HG03064 (cell line): ENCODE data around the gene BFAR.
A peak's percentile ranks its signal among the peaks of the same experiment; 100 is the strongest.
"Not testable (repeated sequence)": the region's sequence is repeated elsewhere in the genome, so short reads cannot be mapped to it uniquely, and the experiment has no call there.

Source experiments
- ATAC-seq: cut with Tn5 transposase; IDR thresholded peaks from one replicate; pipeline ENCODE4 v1.9.1; 2021; ENCODE audit warnings: low read depth; ENCODE audit not compliant: unreplicated experiment

The BFAR gene, protein sequence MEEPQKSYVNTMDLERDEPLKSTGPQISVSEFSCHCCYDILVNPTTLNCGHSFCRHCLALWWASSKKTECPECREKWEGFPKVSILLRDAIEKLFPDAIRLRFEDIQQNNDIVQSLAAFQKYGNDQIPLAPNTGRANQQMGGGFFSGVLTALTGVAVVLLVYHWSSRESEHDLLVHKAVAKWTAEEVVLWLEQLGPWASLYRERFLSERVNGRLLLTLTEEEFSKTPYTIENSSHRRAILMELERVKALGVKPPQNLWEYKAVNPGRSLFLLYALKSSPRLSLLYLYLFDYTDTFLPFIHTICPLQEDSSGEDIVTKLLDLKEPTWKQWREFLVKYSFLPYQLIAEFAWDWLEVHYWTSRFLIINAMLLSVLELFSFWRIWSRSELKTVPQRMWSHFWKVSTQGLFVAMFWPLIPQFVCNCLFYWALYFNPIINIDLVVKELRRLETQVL

DNA sequence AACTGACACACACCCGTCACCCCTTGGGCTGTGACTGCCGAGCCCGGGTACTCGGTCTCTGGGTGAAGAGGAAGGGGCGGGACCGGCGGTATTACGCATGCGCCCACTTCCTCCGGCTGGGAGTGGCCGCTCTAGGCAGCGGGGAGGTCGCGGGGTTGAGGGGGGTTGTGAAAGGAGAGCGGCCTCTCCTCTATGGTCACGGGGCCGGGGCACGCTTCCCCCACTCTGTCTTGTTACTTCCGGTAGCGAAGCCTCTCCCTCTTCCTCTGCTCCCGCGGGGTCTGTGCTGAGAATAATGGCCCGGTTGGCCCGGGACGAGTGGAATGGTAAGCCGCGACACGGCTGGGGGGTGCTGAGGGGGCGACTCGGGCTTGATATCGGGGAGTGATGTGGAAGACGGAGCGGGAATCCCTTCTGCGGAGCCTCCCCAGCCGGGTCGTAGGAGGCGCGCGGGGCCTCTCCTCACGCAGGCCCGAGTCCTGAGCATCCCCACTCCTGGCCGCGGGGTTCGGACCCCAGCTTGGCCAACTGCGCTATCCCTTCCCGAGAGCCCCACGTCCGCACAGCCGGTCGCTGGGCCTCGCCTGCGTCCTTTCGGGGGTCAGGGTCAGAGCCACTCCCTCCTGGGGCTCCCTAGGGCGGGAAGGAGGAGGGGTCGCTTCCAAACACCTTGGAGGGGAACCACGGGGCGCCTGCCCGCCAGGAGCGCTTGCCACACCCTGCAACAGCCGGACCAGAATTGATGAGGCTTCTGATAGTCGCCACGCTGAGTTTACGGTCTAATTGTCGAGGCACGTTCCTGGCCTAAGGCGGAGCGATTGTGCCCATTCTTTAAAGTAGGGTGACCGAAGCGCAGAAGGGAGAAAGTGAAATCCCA is at the start of gene BFAR:
Gene BFAR (plus strand): TSS at position 259 of the 877 bp plus-strand sequence. CDS start 11,396 bp downstream, outside the sequence.
- peak; percentile 64 for ATAC-seq

DNA sequence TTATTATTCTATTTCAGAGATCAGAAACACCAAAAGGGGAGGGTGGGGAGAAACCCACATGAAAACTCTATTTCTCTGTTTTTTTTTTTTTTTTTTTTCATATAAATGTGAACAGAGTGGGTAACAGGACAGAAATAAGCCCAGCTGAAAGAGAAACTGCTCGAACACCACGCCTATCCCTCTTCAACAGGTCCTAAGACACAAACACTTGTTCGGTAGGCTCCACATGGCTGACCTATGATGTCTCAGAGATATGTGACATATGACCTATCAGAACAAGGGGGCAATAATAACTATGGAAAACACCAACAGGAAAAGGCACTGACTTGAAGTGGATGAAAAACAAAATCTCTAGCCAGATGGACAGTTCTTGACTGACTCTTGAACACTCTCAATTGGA is 47.5 kb upstream of the BFAR start:
- no peak for ATAC-seq

DNA sequence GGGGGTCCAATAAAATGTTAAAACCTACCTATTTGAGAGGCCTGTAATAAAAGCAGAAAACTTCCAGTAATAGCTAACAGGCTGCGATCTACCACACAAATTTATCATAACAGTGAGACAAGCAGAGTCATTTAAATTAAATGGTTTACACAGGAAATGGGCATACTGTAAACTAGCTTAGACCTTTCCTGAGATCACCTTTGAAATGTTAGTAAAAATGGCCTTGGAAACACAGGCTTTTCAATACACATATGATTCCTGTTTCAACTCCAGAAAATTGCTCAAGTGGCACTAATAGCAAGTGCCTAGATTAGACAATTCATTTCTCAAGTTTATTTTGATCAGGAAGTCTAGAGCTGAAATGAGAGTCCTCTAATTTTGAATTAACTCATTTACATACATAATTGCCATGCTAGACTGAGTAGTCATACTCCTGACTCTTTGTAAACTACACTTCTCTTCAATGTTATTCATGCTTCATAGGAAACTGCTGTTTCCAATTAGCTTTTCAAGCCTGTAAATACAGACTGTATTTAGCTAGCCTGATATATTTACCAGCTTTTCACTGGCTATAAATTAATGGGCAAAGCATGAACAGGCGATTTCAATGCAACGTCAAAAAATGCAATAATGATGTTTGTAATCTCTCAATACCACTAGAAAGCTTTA is 46.0 kb upstream of the BFAR start:
- ATAC-seq: no peak

DNA sequence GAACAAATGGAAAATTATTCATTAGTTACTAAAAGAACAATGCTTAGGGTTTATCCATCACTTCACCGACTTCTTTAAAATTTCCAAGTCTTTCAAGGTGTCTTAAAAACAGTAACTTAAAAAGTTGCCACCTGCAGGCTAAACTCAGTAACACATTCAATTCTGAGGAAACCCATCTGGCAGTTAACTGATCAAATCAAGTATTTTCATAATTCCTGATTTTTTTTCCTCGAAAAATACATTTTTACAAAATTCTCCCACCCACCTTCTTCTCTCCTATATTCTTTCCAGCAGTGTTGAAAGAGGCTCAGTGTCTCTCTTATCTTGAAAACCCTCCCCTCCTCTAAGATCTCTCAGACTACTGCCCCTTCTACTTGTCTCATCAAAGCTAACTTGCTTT is 32.6 kb upstream of the BFAR start:
- ATAC-seq: no peak

DNA sequence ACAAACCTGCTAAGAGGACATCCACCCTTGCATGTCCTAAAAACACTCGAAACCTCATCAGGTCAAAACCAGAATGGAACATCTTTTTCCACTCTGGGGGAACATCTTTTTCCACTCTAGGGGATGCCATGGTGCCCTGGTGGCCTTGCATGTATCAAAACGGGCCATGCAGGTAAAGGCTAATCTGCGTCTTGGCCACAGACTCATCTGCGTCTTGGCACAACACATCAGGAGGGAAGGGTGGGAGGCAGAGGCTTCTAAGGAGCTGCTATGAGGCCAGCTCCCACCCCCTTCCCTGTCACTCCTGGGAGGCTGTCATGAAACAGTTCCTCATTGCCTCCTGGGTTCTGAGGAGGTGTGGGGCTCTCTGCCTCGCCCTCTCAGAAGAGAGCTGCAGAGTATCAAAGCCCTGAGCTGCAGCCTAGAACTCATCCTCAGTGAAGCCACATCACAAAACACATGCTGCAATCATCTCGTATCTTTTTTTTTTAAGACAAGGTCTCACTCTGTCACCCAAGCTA is 30.2 kb upstream of the BFAR start:
- no peak for ATAC-seq

DNA sequence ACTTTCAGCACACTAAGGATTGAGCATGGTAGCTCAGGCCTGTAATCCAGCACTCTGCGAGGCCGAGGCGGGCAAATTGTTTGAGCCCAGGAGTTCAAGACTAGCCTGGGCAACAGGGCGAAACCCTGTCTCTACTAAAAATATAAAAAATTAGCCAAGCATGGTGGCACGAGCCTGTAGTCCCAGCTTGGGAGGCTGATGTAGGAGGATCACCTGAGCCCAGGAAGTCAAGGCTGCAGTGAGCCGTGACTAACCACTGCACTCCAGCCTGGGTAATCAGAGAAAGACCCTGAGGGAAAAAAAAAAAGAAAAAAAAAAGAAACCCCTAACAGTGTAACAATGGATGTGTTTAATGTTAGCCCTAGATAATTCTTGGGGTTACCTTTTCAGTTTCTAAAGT is 26.6 kb upstream of the BFAR start:
- ATAC-seq: no peak

DNA sequence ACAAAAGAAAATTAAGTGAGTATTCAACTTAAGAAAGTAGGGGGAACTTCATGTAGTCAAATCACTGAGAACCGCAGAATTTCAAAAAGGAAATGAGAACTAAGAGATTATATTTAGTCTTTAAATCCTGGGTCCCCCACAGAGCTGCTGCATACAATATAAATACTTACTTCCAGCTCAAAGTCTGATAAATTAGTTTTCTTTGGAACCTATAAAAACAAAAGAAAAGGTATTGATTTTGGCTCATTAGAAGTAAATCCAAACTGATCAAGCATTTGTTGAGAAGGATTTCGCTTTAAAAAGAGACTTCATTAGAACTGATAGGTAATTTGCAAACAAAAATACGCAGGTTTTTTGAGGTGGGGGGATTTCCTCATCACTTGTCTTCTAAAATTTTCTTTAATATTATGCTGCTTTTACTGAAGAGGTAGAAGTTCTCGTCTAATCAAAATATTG is 24.6 kb upstream of the BFAR start:
- ATAC-seq: peak; percentile 47

DNA sequence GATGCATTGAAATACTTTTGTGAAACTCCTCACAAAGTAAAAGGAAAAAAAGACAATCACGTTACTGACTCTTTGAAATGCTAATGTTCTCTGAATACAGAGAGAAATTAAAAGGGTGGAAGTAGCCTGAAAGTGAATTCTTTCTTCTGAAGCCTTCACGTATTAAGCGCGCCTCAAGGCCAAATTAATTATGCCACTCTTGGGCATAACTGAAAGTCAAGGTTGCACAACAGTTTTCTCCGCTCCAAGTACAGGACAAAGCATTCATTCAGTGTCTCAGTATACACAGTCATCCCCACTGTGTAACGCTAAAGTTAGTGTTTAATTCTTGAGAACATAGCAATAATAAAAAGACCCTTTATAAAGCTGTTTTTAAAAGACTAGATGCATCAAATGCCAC is 24.1 kb upstream of the BFAR start:
- ATAC-seq: no peak

DNA sequence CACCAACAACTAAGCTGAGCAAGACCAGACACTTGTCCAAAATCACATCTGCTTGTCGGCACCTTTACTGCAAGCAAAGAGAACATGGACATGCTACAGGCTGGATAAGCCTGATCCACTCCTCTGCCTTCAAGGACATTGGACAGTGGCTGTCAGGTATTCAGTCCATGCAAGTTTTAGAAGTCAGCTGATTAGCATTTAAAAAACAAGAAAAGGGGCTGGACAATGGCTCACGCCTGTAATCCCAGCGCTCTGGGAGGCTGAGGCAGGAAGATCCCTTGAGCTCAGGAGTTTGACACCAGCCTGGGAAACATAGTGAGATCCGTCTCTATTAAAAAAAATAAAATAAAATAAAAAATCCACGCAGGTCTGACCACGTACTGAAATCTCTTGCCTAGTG is 23.0 kb upstream of the BFAR start:
- no peak for ATAC-seq

DNA sequence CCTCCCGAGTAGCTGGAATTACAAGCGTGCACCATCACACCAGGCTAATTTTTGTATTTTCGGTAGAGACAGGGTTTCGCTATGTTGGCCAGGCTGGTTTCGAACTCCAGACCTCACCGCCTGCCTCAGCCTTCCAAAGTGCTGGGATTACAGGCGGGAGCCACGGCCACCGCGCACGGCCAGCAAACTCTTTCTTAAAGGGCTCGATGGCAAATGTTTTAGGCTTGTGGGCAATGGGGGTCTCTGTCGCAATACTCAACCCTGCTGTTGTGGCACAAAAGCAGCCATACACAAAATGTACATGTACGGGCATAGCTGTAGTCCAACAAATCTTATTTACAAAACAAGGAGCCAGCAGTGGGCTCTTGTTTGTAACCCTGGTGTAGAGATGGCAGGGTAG is 21.1 kb upstream of the BFAR start:
- ATAC-seq: no peak

DNA sequence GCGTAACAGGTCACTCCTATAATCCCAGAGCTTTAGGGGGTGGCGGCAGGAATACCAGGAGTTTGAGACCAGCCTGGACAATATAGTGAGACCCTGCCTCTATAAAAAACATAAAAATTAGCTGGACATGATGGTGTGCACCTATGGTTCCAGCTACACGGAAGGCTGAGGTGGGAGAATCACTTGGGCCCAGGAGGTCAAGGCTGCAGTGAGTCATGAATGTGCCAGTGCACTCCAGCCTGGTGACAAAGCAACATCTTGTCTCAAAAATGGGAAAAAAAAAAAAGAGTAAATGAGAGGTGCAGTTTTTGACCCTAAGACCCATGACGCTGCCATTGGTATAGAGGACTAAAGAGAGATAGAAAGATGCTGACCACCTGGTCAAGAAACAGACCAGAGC is 18.8 kb upstream of the BFAR start:
- no peak for ATAC-seq

DNA sequence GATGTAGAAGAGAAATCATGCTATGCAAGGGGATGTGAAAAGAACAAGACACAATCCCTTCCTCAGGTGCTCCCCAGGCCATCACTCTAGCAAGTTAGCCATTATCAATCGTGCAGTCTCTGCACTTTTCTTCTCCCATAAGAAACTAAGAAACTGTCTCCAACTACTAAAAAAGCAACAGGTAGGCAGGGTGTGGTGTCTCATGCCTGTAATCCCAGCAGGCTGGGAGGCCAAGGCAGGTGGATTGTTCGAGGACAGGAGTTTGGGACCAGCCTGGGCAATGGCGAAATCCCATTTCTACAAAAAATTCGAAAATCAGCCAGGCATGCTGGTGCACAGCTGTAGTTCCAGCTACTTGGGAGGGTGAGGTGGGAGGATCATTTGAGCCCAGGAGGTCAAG is 16.5 kb upstream of the BFAR start:
- no peak for ATAC-seq

DNA sequence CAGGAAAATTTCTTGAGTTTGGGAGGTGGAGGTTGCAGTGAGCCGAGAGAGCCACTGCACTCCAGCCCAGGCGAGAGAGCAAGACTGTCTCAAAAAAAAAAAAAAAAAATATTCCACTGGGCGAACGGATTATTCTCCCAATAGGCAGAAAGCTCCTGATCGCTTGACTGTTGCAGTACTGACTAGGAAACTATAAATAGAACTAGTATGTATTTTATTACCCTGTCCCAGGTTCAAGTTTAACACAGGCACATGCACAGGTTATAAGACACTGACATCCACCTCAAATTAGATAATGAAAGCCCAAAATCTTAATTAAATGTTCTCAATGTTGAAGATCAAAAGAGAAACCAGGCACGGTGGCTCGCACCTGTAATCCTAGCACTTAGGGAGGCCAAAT is 14.2 kb upstream of the BFAR start:
- no peak for ATAC-seq

DNA sequence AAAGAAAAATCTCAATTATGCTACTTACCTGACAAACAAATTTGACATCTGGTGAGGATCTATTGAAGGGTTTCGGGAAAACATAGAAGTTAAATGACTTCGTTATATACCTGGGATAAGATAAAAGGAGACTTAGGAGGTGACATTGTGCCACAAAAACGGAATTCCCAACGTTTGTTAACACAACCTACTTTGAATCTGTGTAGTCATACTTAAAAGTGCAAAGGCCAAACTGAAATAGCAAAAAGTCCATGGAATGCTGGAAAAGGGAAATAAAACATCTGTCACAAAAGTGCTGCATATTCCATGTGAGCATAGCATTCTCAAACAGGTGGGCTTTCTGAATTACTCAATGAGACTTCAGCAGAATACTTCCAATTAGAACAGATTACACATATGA is 5.7 kb upstream of the BFAR start:
- no peak for ATAC-seq

DNA sequence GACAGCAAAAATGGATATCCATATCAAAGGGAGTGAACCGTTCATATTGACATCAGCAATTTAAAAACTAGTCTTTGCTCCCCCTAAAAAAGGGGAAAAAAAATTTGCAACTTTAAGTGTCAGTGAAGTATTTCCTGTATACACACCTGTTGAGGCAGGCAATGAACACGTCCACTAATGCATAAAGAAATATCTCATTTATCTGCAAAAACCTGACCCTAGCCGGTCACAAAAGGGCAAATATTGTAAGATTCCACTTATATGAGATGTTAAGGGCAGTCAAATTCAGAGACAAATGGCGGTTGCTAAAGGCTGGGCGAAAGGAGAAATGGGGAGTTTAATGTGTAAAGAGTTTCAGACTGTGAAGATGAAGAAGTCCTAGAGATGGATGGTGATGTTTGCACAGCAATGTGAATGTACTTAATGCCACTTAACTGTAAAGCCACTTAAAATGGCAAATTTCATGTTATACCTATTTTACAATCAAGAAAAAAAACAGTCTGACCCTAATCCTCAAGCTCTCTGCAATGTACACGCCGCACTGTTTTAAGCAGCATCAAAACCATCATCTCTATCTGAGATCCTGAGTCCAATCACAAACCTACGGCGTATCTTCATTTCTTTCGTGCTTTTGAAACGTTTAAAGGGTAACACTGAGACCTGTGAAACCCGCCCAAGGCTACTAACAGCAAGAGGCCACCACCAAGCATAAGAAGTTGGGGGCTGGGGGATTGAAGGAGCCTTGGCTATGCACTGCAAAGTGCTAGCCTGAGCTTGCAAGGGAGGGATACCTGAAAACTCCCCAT is 3.7 kb upstream of the BFAR start:
- no peak for ATAC-seq

DNA sequence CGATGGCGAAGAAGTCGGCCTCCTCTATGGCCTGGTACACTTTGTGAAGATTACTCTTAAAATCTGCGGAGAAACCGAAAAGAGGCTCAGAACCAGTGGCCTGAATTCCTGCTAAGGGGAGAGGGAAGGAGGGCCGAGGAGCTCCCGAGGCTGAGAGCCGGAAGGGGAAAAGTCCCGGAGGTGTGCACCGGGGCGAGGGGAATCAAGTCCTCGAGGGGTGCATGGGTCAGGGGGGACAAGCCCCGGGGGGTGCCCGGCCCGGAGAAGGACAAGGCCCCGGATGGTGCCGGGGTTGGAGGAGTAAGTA is 3.2 kb upstream of the BFAR start:
- no peak for ATAC-seq

DNA sequence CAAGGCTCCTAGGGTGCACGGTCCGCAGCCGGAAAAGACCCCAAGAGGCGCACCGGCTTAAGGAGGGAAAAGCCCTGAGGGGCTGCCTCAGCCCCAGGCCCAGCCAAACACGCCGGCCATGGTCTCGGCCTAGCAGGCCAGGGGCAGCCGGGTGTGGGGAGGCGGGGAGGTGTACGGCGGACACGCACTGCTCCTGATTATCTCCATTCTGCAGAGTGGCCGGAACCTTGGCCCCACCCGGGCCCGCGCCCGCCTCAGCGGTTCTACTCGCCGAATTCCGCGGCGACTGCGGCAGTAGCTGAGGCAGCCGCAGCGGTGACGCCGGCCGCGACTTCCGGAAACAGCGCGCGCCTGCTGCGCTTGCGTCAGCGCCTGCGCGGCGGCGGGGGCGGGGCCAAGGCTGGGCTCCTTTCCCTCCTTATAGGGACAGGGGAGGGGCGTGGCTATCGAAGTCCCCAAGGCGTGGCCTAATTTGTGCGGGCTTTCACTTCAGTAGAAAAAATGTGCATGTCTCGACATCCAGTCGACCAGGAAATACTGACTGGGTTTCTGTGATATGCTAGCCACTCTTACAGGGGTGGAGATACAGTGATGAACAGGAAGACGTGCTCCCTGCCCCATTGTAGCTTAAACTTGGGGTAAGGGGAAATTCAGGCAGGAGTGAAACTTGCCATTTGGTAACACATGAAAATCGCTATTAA is 2.7 kb upstream of the BFAR start, which contains the start of gene PARN:
Gene PARN (minus strand): TSS at position 342 of the 701 bp plus-strand sequence. CDS start 135 bp downstream, at position 207.
- ATAC-seq: peak; percentile 43

DNA sequence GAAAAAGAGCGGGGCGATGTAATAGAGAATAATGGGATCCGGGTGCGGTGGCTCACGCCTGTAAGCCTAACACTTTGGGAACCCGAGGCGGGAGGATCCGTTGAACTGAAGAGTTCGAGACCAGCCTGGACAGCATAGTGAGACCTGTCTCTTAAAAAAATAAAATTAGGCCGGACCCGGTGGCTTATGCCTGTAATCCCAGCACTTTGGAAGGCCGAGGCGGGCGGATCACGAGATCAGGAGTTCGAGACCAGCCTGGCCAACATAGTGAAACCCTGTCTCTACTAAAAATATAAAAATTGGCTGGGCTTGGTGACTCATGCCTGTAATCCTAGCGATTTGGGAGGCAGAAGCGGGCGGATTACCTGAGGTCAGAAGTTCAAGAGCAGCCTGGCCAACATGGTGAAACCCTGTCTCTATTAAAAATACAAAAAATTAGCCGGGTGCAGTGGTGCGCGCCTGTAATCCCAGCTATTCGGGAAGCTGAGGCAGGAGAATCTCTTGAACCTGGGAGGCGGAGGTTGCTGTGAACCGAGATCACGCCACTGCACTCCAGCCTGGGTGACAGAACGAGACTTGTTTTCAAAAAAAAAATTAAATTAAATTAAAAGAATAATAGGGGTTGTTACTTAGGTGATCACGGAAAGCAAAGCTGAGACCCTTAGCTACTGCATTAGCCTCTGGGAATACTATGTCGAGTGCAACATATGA is 2.0 kb upstream of the BFAR start:
- not testable (repeated sequence) for ATAC-seq

DNA sequence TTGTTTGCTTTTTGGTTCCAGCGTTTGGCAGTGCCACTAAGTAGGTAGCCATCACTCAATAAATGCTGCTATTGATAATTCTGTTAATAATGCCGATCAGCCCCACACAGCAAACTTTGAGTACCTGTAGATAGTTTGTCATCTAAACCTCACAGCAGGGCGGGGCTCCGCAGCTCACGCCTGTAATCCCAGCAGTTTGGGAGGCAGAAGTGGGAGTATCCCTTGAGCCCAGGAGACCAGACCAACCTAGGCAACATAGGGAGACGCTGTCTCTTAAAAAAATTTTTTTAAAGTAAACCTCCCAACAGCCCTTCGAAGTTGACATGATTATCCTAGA is 1.6 kb downstream of the BFAR start:
- ATAC-seq: no peak
